Aorta (tissue), 5 donors: ENCODE measurements around the gene XXYLT1. TPM values are rescaled to one million over a fixed set of nuclear protein-coding genes. Genes with fewer than 3 reads are reported as not detected.

Source experiments
- ATAC-seq: fragments of 200-7000 bp; cut with Tn5 transposase; one replicate; pipeline ENCODE4 v1.9.1; 2022; ENCODE audit warnings: moderate library complexity; ENCODE audit not compliant: low FRiP score
- DNase-seq, 2 donors: peaks; one replicate each; pipeline ENCODE4 v3.0.0-alpha.2; 2020
- H3K27ac ChIP-seq, 2 donors: one replicate each; pipeline ENCODE4 v1.5.1; 2013; ENCODE audit warnings: low read length in 2 of 2, mild to moderate bottlenecking in 2 of 2, moderate library complexity in 2 of 2, control low read depth in 1 of 2, inconsistent platforms in 1 of 2, low read depth in 1 of 2
- H3K27me3 ChIP-seq, 2 donors: one replicate each; pipeline ENCODE4 v1.6.1; 2013; ENCODE audit warnings: control low read depth in 1 of 2, low read length in 1 of 2, mild to moderate bottlenecking in 1 of 2, moderate library complexity in 1 of 2; ENCODE audit not compliant: insufficient read depth in 2 of 2, control insufficient read depth in 1 of 2
- H3K36me3 ChIP-seq, 2 donors: one replicate each; pipeline ENCODE4 v1.6.1; 2013; ENCODE audit warnings: control low read depth in 1 of 2, low read length in 1 of 2, mild to moderate bottlenecking in 1 of 2; ENCODE audit not compliant: insufficient read depth in 2 of 2, control insufficient read depth in 1 of 2
- H3K4me1 ChIP-seq, 2 donors: one replicate each; pipeline ENCODE4 v1.6.1; 2013; ENCODE audit warnings: low read length in 2 of 2, control low read depth in 1 of 2, mild to moderate bottlenecking in 1 of 2, moderate library complexity in 1 of 2; ENCODE audit not compliant: insufficient read depth in 2 of 2, control insufficient read depth in 1 of 2
- H3K4me3 ChIP-seq, 2 donors: one replicate each; pipeline ENCODE4 v1.5.1; 2013; ENCODE audit warnings: low read length in 2 of 2, control low read depth in 1 of 2, mild to moderate bottlenecking in 1 of 2
- H3K9me3 ChIP-seq: one replicate; pipeline ENCODE4 v1.6.1; 2013; ENCODE audit warnings: mild to moderate bottlenecking, low read length; ENCODE audit not compliant: control insufficient read depth
- WGBS, 2 donors: extraction: QIAGEN DNeasy Blood & Tissue Kit; methylation state at CpG; one replicate each; pipeline ENCODE4 v1.1.7; 2013; 5-methylcytosine and 5-hydroxymethylcytosine counted together
- intact Hi-C, 2 donors: fragments of 100-400 bp; cut with DNase I; formaldehyde crosslinking; loops; one replicate each; pipeline versions ENCODE4 v1.14.2 to v1.15.0; 2022
- polyA plus RNA-seq, 2 donors: library from polyadenylated mRNA; stranded (reverse); fragments of 200-250 nt; gene quantifications; one replicate each; pipeline ENCODE4 v1.2.3, GENCODE V29; 2013
- total RNA-seq, 2 donors: library from RNA; stranded (reverse); fragmentation: NEBNext Ultra II Directional; extraction: Animal tissue kit (Norgen Biotek cat#: 25700); gene quantifications; one replicate each; pipeline ENCODE4 v1.2.1, GENCODE V29; 2021
- donor health status: healthy with polysubstance abuse.
- donor health status: Bipolar disorder and iron deficiency.
- donor health status: DM: no; HTN: no; CAD: no.
- donor health status: DM: no; HTN: no; CAD: no.
- donor health status: DM: yes; HTN: yes; CAD: no.

Gene XXYLT1
- total and polyA plus RNA-seq, 4 donors, result 2.3 to 15.0 (median 6.9) TPM

- 66 to 70% methylated on average over 16 of the region's 16 CpGs for WGBS, 2 donors
- Histone ChIP-seq H3K4me3 (no peak overlapping the region), H3K36me3 (no peaks in the 10 kb centered on the region), H3K9me3 (peaks cover 1% of the 10 kb centered on the region), H3K27ac (no peak overlapping the region), H3K4me1 (no peaks in the 10 kb centered on the region), H3K27me3 (no peaks in the 10 kb centered on the region)
- intact Hi-C loops, result no loop called here
- no peak for ATAC-seq
- DNase-seq, result peak; percentile 16 to 33
Measured at GRCh38 chr3:195048059-195048905, 222.7 kb downstream of the XXYLT1 start.

GRCh38 chr3:195047536-195047935, 223.4 kb downstream of the XXYLT1 start:
- DNase-seq, result no peak
- intact Hi-C loops, result no loop called here
- ATAC-seq, result no peak
- Histone ChIP-seq H3K9me3 (no peaks in the 10 kb centered on the region), H3K36me3 (no peaks in the 10 kb centered on the region), H3K4me1 (no peaks in the 10 kb centered on the region), H3K4me3 (no peak overlapping the region), H3K27me3 (no peaks in the 10 kb centered on the region), H3K27ac (no peak overlapping the region)
- 76 to 77% methylated on average over 3 of the region's 3 CpGs for WGBS, 2 donors

DNA sequence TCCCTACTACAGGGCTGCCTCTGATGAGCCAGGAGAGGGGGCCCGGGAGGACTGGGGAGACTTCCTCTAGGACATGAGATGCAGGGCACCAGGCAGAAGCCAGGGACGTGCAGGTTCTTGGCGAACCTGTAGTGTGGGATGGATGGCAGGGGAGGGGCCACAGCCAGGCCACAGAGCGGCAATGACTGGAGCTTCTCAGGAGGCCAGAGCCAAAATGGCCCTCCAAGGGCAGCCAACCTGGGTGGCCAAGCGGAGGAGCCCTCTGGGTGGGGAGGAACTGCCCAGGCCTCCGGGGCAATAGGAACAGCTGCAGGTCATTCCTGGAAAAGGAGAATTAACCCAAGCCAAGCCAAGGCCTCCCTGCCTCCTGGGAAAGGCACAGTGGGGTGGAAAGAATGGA, 224.5 kb downstream of the XXYLT1 start:
- peak in 1 of 2 donors; percentile 24 for DNase-seq

DNA sequence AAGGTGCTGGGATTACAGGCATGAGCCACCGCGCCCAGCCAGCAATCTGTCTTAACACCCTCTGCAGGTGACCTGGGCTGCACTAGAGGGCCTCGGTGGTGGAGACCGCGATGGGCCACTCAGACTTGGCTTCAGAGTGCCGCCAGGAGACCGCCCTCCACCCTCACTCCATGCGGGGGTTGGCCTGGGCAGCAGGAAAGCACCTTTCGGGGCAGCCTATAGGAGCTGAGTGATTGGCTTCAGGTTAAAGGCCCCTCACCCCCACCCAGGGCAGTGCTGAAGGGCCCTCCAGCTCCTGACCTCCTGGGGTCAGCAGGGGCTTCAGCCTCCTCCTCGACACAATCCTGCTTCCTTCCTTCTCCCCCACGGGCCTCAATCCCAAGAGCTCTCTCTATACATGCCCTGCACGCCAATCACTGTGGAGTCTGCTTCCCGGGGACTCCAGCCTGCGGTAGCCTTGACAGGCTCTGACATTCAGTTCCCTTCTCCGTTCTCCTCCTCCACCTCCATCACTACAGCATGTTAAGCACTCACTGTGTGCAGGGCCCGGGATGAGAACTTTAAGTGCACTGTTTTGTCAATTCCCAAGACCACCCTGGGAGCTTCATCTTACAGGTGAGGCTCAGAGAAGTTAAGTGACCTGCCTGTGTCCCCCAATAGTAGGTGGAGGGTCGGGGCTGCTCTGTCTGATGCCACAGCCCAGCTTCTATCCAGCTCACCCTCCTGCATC, 225.3 kb downstream of the XXYLT1 start:
- intact Hi-C loops, result no loop called here
- ATAC-seq (no peak), DNase-seq (peak in 1 of 2 donors; percentile 15)
- Histone ChIP-seq H3K27ac (no peak overlapping the region), H3K36me3 (no peaks in the 10 kb centered on the region), H3K4me3 (no peak overlapping the region), H3K9me3 (no peaks in the 10 kb centered on the region), H3K27me3 (no peaks in the 10 kb centered on the region), H3K4me1 (no peaks in the 10 kb centered on the region)
- 82 to 89% methylated on average over 17 of the region's 17 CpGs for WGBS, 2 donors

More for the DNA sequence above, 224.5 kb downstream of the XXYLT1 start:
- no peaks in the 10 kb centered on the region for H3K4me1 ChIP-seq
- intact Hi-C loops, result no loop called here
- no peak overlapping the region for H3K27ac ChIP-seq
- no peak overlapping the region for H3K4me3 ChIP-seq
- no peak for ATAC-seq
- WGBS, 2 donors, result 83 to 88% methylated on average over 6 of the region's 6 CpGs
- no peaks in the 10 kb centered on the region for H3K27me3 ChIP-seq
- H3K36me3 ChIP-seq, result no peaks in the 10 kb centered on the region
- H3K9me3 ChIP-seq, result no peaks in the 10 kb centered on the region

DNA sequence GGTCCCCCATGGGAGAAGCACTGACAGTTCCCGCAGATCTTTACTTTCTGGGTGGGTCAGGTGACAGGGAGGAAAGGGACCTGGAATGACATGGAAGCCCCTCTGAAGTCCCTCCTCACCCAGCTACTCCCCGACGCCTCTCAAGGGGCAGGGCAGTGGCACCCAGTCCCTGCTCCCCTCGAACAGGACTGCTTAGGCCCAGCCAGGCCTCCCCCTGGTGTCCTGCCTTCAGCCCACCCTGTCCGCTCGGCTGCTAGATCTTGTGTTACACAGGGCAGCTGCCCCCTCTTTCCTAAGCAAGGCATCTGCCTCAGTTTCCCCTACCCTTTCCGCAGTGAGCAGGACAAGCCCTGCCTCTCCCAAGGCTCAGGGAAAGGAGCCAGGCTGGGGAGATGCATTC, 226.5 kb downstream of the XXYLT1 start:
- WGBS, 2 donors, result 88 to 98% methylated on average over 7 of the region's 7 CpGs
- no peaks in the 10 kb centered on the region for H3K36me3 ChIP-seq
- H3K27ac ChIP-seq, result no peak overlapping the region
- ATAC-seq (no peak), DNase-seq (no peak)
- no peaks in the 10 kb centered on the region for H3K27me3 ChIP-seq
- no peaks in the 10 kb centered on the region for H3K9me3 ChIP-seq
- no peaks in the 10 kb centered on the region for H3K4me1 ChIP-seq
- no peak overlapping the region for H3K4me3 ChIP-seq
- intact Hi-C loops, result no loop called here

- no peak for DNase-seq
- no peaks in the 10 kb centered on the region for H3K9me3 ChIP-seq
- H3K36me3 ChIP-seq, result no peaks in the 10 kb centered on the region
- WGBS, 2 donors, result 78 to 84% methylated on average over 12 of the region's 12 CpGs
- H3K4me1 ChIP-seq, result no peaks in the 10 kb centered on the region
- H3K27me3 ChIP-seq, result no peaks in the 10 kb centered on the region
- no peak overlapping the region for H3K27ac ChIP-seq
- intact Hi-C loops, result no loop called here
- no peak overlapping the region for H3K4me3 ChIP-seq
- ATAC-seq, result no peak
Measured at GRCh38 chr3:195043607-195044339, 227.2 kb downstream of the XXYLT1 start.

DNA sequence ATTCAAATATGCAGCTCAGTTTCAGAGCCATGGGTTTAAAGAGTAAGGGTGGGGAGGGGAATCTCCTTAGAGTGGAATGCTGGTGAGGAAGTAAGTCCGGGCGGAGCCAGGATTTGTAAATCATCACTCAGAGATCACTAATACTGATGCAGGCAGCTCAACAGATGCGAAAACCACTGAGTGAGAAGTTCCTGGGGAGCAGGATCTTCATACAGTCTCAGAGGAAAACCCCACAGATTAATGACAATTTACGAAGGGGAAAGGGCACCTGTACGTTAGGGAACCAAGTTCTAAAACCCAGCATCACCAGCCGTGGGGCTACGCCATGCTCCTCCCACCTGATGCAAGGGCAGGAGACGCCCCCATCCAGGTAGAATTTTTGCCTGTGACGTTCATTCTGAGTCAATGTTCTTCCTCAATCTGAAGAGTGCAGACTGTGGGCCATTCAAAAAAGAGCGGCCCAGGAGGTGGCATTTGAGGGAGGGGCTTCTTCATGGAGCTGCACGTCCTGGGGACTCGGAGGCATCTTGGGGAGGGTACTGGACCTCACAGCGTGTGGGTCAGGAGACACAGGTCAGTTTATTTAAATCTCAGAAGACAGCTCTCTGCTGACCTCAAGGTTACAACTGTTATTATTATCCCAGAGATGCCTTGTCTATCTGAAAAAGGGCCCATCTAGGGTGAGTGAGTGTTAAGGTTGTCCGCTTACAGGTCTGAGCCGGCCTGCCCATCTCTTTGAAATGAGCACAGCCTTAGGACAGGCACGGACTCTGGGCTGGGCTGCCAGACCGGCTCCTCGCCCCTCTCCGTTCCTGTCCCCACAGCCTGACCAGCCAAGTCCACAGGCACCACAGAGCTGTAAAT, 228.0 kb downstream of the XXYLT1 start:
- DNase-seq (no peak), ATAC-seq (no peak)
- 56 to 71% methylated on average over 19 of the region's 19 CpGs for WGBS, 2 donors
- no peak overlapping the region for H3K4me3 ChIP-seq
- no peaks in the 10 kb centered on the region for H3K27me3 ChIP-seq
- no peak overlapping the region for H3K27ac ChIP-seq
- no peaks in the 10 kb centered on the region for H3K9me3 ChIP-seq
- intact Hi-C loops, result no loop called here
- no peaks in the 10 kb centered on the region for H3K4me1 ChIP-seq
- H3K36me3 ChIP-seq, result no peaks in the 10 kb centered on the region
